Thyroid gland (tissue), 4 donors: ENCODE results near the gene POLR1C.

Source experiments
- CTCF ChIP-seq, 6 experiments: fragments of 200-600 bp in 3 of 6; fragments of 450-650 bp in 3 of 6; sonication (generic) in 3 of 6; IDR thresholded peaks; one replicate each; pipeline ENCODE4 v1.5.1; 2016 to 2019; ENCODE audit warnings: antibody characterized with exemption in 6 of 6, mild to moderate bottlenecking in 2 of 6, inconsistent platforms in 1 of 6, moderate library complexity in 1 of 6
- POLR2A ChIP-seq, 2 donors: fragments of 450-650 bp; IDR thresholded peaks; one replicate each; pipeline ENCODE4 v1.6.1; 2017; ENCODE audit warnings: antibody characterized with exemption in 2 of 2, mild to moderate bottlenecking in 2 of 2, moderate library complexity in 1 of 2

- TF ChIP-seq POLR2A (IDR thresholded peaks at IDR 0.05) (no peak), CTCF (IDR thresholded peaks at IDR 0.05) (no peak)
Observed at GRCh38 chr6:43509142-43509983, 7.5 kb upstream of the POLR1C start.
